ENCODE measurements around the gene CCDC91.

The CCDC91 gene

DNA sequence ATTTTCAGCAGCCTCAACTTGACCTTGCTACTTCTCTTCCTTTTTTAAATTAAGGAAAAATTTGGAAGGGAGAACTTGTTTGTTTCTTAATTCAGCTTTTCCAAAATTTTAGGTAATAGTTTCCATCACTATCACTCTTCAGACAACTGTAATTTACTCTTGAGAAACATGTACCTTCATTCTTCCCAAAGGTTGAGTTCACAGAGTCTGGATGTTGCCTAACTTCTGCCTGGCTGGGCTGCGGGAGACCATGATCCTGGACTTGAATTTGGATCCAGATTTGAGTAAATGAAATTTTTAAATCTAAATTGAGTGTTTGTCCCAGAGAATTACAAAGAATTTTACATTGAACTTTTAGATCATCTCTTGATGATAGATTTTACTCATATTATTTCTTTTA is 193.1 kb downstream of the CCDC91 start:
- TF ChIP-seq CTCF (IDR thresholded peaks at IDR 0.05) = no peak

DNA sequence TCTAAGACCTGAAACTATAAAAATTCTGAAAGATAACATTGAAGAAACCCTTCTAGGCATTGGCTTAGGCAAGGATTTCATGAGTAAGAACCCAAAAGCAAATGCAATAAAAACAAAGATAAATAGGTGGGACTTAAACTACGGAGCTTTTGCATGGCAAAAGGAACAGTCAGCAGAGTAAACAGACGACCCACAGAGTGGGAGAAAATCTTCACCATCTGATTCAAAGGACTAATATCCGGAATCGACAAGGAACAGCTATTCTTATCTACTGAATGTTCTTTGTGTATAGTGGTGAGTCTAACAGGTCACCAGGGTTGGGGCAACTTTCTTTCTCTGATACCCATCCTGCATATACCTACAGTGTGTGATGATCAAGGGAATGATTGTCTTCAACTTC is 198.6 kb downstream of the CCDC91 start:
- no peak for DNase-seq (ENCODE audit: low spot score)
- Histone ChIP-seq H3K27ac (no peak overlapping the region), H3K4me3 (no peak overlapping the region)
- no peak for TF ChIP-seq CTCF (IDR thresholded peaks at IDR 0.05)

More for the DNA sequence above, 193.1 kb downstream of the CCDC91 start:
- no peak overlapping the region for H3K27ac ChIP-seq
- no peak for DNase-seq (ENCODE audit: low spot score)
- no peak overlapping the region for H3K4me3 ChIP-seq

GRCh38 chr12:28390206-28390605 is 199.9 kb downstream of the CCDC91 start:
- TF ChIP-seq CTCF (IDR thresholded peaks at IDR 0.05) = no peak
- no peak overlapping the region for H3K27ac ChIP-seq
- H3K4me3 ChIP-seq = no peak overlapping the region
- DNase-seq (ENCODE audit: low spot score) = no peak

DNA sequence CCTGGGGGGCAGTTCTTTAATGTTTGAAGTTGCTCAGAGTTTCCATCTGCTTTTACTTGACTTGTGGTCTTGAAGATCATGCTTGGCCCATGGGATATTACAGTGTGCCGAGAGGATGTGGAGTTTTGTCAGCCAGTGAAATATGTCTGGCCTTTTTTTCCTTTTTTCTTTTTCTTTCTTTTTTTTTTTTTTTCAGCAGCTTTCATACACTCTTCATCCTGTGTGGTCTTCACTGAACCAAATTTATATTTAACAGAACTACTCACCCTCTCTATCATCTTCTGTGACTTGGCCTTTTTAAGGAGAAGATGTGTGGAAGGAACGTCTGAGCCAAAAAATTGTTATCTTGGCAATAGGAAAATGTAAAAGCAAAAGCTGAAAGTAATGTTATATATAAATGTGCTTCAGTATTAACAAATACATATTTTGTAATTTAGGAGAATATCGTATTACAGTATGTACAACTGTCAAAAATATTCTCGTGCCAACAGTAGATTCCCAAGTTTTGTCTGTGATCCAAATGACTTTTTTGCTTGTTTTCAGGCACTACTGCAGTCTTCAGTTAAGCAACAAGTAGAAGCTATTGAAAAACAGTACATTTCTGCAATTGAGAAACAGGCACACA is 200.6 kb downstream of the CCDC91 start:
- H3K27ac ChIP-seq = no peak overlapping the region
- no peak overlapping the region for H3K4me3 ChIP-seq
- DNase-seq (ENCODE audit: low spot score) = no peak
- TF ChIP-seq CTCF (IDR thresholded peaks at IDR 0.05) = no peak

GRCh38 chr12:28409892-28410291 is 219.6 kb downstream of the CCDC91 start:
- TF ChIP-seq CTCF (IDR thresholded peaks at IDR 0.05) = no peak
- DNase-seq (ENCODE audit: low spot score) = no peak
- Histone ChIP-seq H3K4me3 (no peak overlapping the region), H3K27ac (no peak overlapping the region)

DNA sequence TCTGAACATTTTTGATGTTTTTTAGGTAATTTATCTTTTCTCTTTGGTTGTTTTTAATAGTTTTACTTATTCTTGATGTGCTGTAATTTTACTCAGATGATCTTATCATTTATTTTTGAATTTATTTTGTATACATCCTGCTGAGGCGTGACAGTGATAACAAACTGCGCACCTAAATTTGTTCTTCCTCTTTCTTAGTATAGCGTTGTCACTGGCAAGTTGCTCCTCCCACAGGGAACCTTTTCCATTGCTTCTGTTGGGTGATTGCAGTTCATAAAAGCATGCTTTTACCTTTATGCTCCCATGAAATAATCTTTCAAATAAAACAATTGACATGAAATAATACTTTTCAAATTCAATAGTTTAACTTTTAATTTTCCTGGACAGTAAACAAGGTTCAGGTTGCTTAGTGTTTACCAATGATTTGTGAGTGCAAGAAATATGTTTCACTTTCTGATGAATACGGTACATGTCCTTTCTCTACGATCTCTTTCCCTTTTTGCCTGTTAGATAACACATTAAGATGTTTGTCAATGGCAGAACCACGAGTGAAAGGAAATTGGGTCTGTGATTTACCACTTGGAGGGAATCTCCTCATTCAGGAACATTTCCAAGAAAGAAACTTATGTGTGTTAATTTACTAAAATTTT is 223.3 kb downstream of the CCDC91 start:
- TF ChIP-seq CTCF (IDR thresholded peaks at IDR 0.05) = no peak
- Histone ChIP-seq H3K27ac (no peak overlapping the region), H3K4me3 (no peak overlapping the region)
- no peak for DNase-seq (ENCODE audit: low spot score)

DNA sequence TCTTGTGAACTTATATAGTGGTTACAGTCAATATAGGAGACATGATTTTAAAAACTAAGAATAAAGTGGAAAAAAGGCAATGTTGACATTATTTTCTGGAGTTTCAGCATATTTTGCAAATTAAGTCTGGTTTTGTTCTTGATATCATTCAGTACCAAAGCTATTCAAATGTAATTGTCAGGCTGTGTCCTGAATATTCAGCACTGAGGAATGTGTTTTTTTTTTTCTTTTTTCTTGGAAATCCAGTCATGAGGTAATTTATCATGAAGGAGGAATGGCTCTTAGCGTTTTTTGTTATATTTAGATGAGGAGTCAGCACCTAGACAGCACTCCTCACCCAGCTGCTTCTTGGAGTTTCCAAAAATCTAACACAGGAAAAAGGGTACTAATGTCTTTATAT is 225.5 kb downstream of the CCDC91 start:
- no peak for TF ChIP-seq CTCF (IDR thresholded peaks at IDR 0.05)
- Histone ChIP-seq H3K27ac (no peak overlapping the region), H3K4me3 (no peak overlapping the region)
- DNase-seq (ENCODE audit: low spot score) = no peak

All from coronary artery (tissue), 2 donors.